PFSK-1 (cell line): ENCODE results near the gene LPAR6.

Experiments used
- FOXP2 ChIP-seq: optimal IDR thresholded peaks from 2 replicates; pipeline ENCODE3; 2011; ENCODE audit warnings: borderline replicate concordance, control low read depth, inconsistent platforms; ENCODE audit not compliant: insufficient read depth; ENCODE audit errors: extremely low read length, extremely low read depth
- POLR2AphosphoS5 ChIP-seq: IDR thresholded peaks from 2 replicates; pipeline ENCODE4 v1.6.1; 2012; ENCODE audit warnings: low read depth, mild to moderate bottlenecking, control low read depth, low read length, moderate library complexity
- SIN3A ChIP-seq: IDR thresholded peaks from 2 replicates; pipeline ENCODE4 v1.6.1; 2012; ENCODE audit warnings: mild to moderate bottlenecking, low read length, moderate library complexity, borderline replicate concordance; ENCODE audit not compliant: insufficient read depth

GRCh38 chr13:48405875-48406274 lies 7.0 kb downstream of the LPAR6 start:
- no peak for TF ChIP-seq POLR2AphosphoS5
- no peak for TF ChIP-seq SIN3A
- TF ChIP-seq FOXP2: no peak
